Esophagus squamous epithelium (tissue), 4 donors: ENCODE results near the gene DOCK8.

Experiments
- POLR2A ChIP-seq, 4 donors: fragments of 450-650 bp; IDR thresholded peaks; one replicate each; pipeline ENCODE4 v1.6.1; 2017; ENCODE audit warnings: antibody characterized with exemption in 4 of 4, mild to moderate bottlenecking in 4 of 4, moderate library complexity in 3 of 4
- TF ChIP-seq, protein P1 (sequence below), 6 experiments: fragments of 450-650 bp in 4 of 6; fragments of 200-600 bp in 2 of 6; sonication (generic) in 2 of 6; IDR thresholded peaks; one replicate each; pipeline ENCODE4 v1.5.1; 2016 to 2019; ENCODE audit warnings: antibody characterized with exemption in 6 of 6, mild to moderate bottlenecking in 4 of 6, moderate library complexity in 4 of 6

GRCh38 chr9:324971-325370, 110.3 kb downstream of the DOCK8 start:
- TF ChIP-seq, protein P1, sequence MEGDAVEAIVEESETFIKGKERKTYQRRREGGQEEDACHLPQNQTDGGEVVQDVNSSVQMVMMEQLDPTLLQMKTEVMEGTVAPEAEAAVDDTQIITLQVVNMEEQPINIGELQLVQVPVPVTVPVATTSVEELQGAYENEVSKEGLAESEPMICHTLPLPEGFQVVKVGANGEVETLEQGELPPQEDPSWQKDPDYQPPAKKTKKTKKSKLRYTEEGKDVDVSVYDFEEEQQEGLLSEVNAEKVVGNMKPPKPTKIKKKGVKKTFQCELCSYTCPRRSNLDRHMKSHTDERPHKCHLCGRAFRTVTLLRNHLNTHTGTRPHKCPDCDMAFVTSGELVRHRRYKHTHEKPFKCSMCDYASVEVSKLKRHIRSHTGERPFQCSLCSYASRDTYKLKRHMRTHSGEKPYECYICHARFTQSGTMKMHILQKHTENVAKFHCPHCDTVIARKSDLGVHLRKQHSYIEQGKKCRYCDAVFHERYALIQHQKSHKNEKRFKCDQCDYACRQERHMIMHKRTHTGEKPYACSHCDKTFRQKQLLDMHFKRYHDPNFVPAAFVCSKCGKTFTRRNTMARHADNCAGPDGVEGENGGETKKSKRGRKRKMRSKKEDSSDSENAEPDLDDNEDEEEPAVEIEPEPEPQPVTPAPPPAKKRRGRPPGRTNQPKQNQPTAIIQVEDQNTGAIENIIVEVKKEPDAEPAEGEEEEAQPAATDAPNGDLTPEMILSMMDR (IDR thresholded peaks at IDR 0.05), result no peak
- TF ChIP-seq POLR2A (IDR thresholded peaks at IDR 0.05), result no peak
